Neural cell (in vitro differentiated cells): ENCODE measurements around the gene LYPD6.

Experiments
- CTCF ChIP-seq: fragments of 450-650 bp; IDR thresholded peaks from 2 replicates; pipeline ENCODE4 v1.5.1; 2014; ENCODE audit warnings: antibody characterized with exemption, mild to moderate bottlenecking, moderate library complexity; ENCODE audit not compliant: poor library complexity, severe bottlenecking
- POLR2AphosphoS5 ChIP-seq: IDR thresholded peaks from 2 replicates; pipeline ENCODE4 v1.6.1; 2012
- REST ChIP-seq: IDR thresholded peaks from 2 replicates; pipeline ENCODE4 v1.6.1; 2012; ENCODE audit warnings: borderline replicate concordance

- TF ChIP-seq POLR2AphosphoS5 (no peak), REST (no peak), CTCF (no peak)
Measured at GRCh38 chr2:149357058-149357457, 26.7 kb downstream of the LYPD6 start.
